Head of caudate nucleus (tissue), 42 donors: ENCODE data around the gene HMG20A.
A peak's percentile ranks its signal among the peaks of the same experiment; 100 is the strongest.

ENCODE experiments used
- DNase-seq, 42 donors: peaks; one replicate each; pipeline versions ENCODE4 v3.0.0 to v3.0.0-alpha.2; 2020 to 2021; ENCODE audit warnings: mixed read lengths in 7 of 42
- intact Hi-C: fragments of 100-400 bp; cut with DNase I; formaldehyde crosslinking; loops from one replicate; pipeline ENCODE4 v1.15.0; 2022

HMG20A gene

GRCh38 chr15:77489647-77490046 is 69.0 kb downstream of the HMG20A start:
- intact Hi-C loops: no loop called here
- no peak for DNase-seq

- no peak for DNase-seq
- intact Hi-C loops: no loop called here
Observed at GRCh38 chr15:77493324-77493907, 72.7 kb downstream of the HMG20A start.

GRCh38 chr15:77494073-77494867 is 73.6 kb downstream of the HMG20A start:
- DNase-seq: no peak
- intact Hi-C loops: no loop called here

GRCh38 chr15:77494964-77495363 is 74.3 kb downstream of the HMG20A start:
- intact Hi-C loops: loop anchor here (5.0 kb wide), 1 partner anchor 308 kb away; no protein-coding TSS in a partner anchor

GRCh38 chr15:77495838-77496596 is 75.3 kb downstream of the HMG20A start:
- DNase-seq: no peak

More at GRCh38 chr15:77494964-77495363, 74.3 kb downstream of the HMG20A start:
- DNase-seq: no peak

GRCh38 chr15:77496715-77497109 is 76.0 kb downstream of the HMG20A start:
- intact Hi-C loops: loop anchor here (2.0 to 5.0 kb wide), 3 partner anchors 46 to 309 kb away; partner anchors contain the start of genes HMG20A and PEAK1
- peak; percentile 58 to 95 (median 85) for DNase-seq

More at GRCh38 chr15:77495838-77496596, 75.3 kb downstream of the HMG20A start:
- intact Hi-C loops: loop anchor here (2.0 to 5.0 kb wide), 3 partner anchors 47 to 309 kb away; partner anchors contain the start of genes HMG20A and PEAK1

- intact Hi-C loops: loop anchor here (2.0 to 5.0 kb wide), 3 partner anchors 46 to 310 kb away; partner anchors contain the start of genes HMG20A and PEAK1
- DNase-seq: peak; percentile 77 to 97 (median 92)
Observed at GRCh38 chr15:77497110-77497737, 76.5 kb downstream of the HMG20A start.

- intact Hi-C loops: loop anchor here (2.0 to 5.0 kb wide), 3 partner anchors 45 to 311 kb away; partner anchors contain the start of genes HMG20A and PEAK1
- DNase-seq: peak in 40 of 42 donors; percentile 36 to 85 (median 62)
Observed at GRCh38 chr15:77497942-77498361, 77.3 kb downstream of the HMG20A start.

- intact Hi-C loops: loop anchor here (5.0 kb wide), 1 partner anchor 312 kb away; no protein-coding TSS in a partner anchor
- DNase-seq: peak in 2 of 42 donors; percentile 13 to 18
Observed at GRCh38 chr15:77499087-77499760, 78.5 kb downstream of the HMG20A start.

GRCh38 chr15:77500989-77501388 is 80.3 kb downstream of the HMG20A start:
- intact Hi-C loops: no loop called here

GRCh38 chr15:77502379-77503095 is 81.8 kb downstream of the HMG20A start:
- intact Hi-C loops: no loop called here
- DNase-seq: no peak

More at GRCh38 chr15:77500989-77501388, 80.3 kb downstream of the HMG20A start:
- DNase-seq: peak in 5 of 42 donors; percentile 17 to 36 (median 29)

GRCh38 chr15:77503240-77503639 is 82.6 kb downstream of the HMG20A start:
- DNase-seq: no peak
- intact Hi-C loops: no loop called here

- no peak for DNase-seq
- intact Hi-C loops: no loop called here
Observed at GRCh38 chr15:77503764-77504163, 83.1 kb downstream of the HMG20A start.

GRCh38 chr15:77504306-77504705 is 83.6 kb downstream of the HMG20A start:
- intact Hi-C loops: no loop called here
- peak in 34 of 42 donors; percentile 26 to 74 (median 56) for DNase-seq

GRCh38 chr15:77504871-77505270 is 84.2 kb downstream of the HMG20A start:
- intact Hi-C loops: no loop called here
- no peak for DNase-seq

- peak in 1 of 42 donors; percentile 41 for DNase-seq
- intact Hi-C loops: no loop called here
Observed at GRCh38 chr15:77505556-77505955, 84.9 kb downstream of the HMG20A start.
